Calu3 (cell line): Measurements from ENCODE around the gene PNPLA3. TPM values are rescaled to one million over a fixed set of nuclear protein-coding genes. Genes with fewer than 3 reads are reported as not detected.

Experiments used
- BruUV-seq: library from RNA; stranded (reverse); fragments of 400-500 nt; replicated peaks from 2 replicates; lab custom pipeline; 2021; lab: Mats Ljungman, UMichigan
- CTCF ChIA-PET: fragments of 300-600 bp; sonication (Branson Sonifier 250); formaldehyde crosslinking; loops from one replicate; lab custom pipeline; 2022; ENCODE audit warnings: antibody characterized with exemption; lab: Charles Lee
- DNase-seq: peaks from one replicate; pipeline ENCODE4 v3.0.0; 2022
- H3K27ac Mint-ChIP-seq: one replicate; pipeline ENCODE4 v1.8.0; 2022; ENCODE audit warnings: mixed read lengths; ENCODE audit not compliant: unreplicated experiment
- H3K27me3 Mint-ChIP-seq: one replicate; pipeline ENCODE4 v1.8.0; 2022; ENCODE audit warnings: mixed read lengths; ENCODE audit not compliant: unreplicated experiment
- H3K36me3 Mint-ChIP-seq: one replicate; pipeline ENCODE4 v1.8.0; 2022; ENCODE audit warnings: mild to moderate bottlenecking, moderate library complexity, mixed read lengths; ENCODE audit not compliant: insufficient read depth, unreplicated experiment
- H3K4me1 Mint-ChIP-seq: one replicate; pipeline ENCODE4 v1.8.0; 2022; ENCODE audit warnings: mild to moderate bottlenecking, low read depth, mixed read lengths; ENCODE audit not compliant: unreplicated experiment
- H3K4me3 Mint-ChIP-seq: one replicate; pipeline ENCODE4 v1.8.0; 2022; ENCODE audit warnings: mild to moderate bottlenecking, low read depth, moderate library complexity, mixed read lengths; ENCODE audit not compliant: unreplicated experiment
- H3K9me3 Mint-ChIP-seq: one replicate; pipeline ENCODE4 v1.8.0; 2022; ENCODE audit warnings: low read depth, mixed read lengths; ENCODE audit not compliant: unreplicated experiment
- CTCF ChIP-seq: fragments of 200-600 bp; IDR thresholded peaks from one replicate; pipeline ENCODE4 v1.8.0; 2022; ENCODE audit warnings: antibody characterized with exemption; ENCODE audit not compliant: unreplicated experiment
- intact Hi-C: fragments of 100-400 bp; cut with micrococcal nuclease; formaldehyde crosslinking; loops from one replicate; pipeline ENCODE4 v1.10.0; 2022; ENCODE audit not compliant: unreplicated experiment
- total RNA-seq: library from RNA; stranded (reverse); gene quantifications from 2 replicates; pipeline ENCODE4 v1.2.3, GENCODE V29; 2022

PNPLA3 gene
- total RNA-seq, 1 experiment from 2014 or later: 9.5 TPM

GRCh38 chr22:43923191-43923590 is 414 bp upstream of the PNPLA3 start:
- no TSS peak for BruUV-seq
- Mint-ChIP-seq H3K4me3 (peak overlapping the region; percentile 91), H3K4me1 (peaks cover 52% of the 10 kb centered on the region), H3K9me3 (no peaks in the 10 kb centered on the region), H3K27me3 (no peaks in the 10 kb centered on the region), H3K27ac (peak overlapping the region; percentile 27), H3K36me3 (peaks cover 31% of the 10 kb centered on the region)
- DNase-seq: no peak
- intact Hi-C loops: no loop called here
- TF ChIP-seq CTCF: no peak
- CTCF ChIA-PET: interaction anchor here (0.8 to 1.0 kb wide), 3 partner anchors 9 to 40 kb away, joined by 3 to 5 read pairs (median 4); no protein-coding TSS in a partner anchor

- Mint-ChIP-seq H3K9me3 (no peaks in the 10 kb centered on the region), H3K4me3 (peak overlapping the region; percentile 91)
- CTCF ChIA-PET: no interaction called here
Measured at GRCh38 chr22:43924877-43925276, 1.3 kb downstream of the PNPLA3 start.

GRCh38 chr22:43925433-43926348 is 2.1 kb downstream of the PNPLA3 start:
- BruUV-seq: TSS peak; percentile 43
- CTCF ChIA-PET: interaction anchor here (1.4 kb wide), 1 partner anchor 44 kb away, joined by 4 read pairs; no protein-coding TSS in a partner anchor
- Mint-ChIP-seq H3K4me1 (peaks cover 39% of the 10 kb centered on the region), H3K9me3 (no peaks in the 10 kb centered on the region), H3K27me3 (no peaks in the 10 kb centered on the region), H3K4me3 (peak overlapping the region; percentile 91), H3K27ac (no peak overlapping the region), H3K36me3 (peaks cover 34% of the 10 kb centered on the region)
- intact Hi-C loops: no loop called here
- no peak for DNase-seq
- TF ChIP-seq CTCF: no peak

More at GRCh38 chr22:43924877-43925276, 1.3 kb downstream of the PNPLA3 start:
- BruUV-seq: no TSS peak
- TF ChIP-seq CTCF: no peak
- intact Hi-C loops: no loop called here
- DNase-seq: no peak
- Mint-ChIP-seq H3K27ac (peak overlapping the region; percentile 60), H3K4me1 (peaks cover 42% of the 10 kb centered on the region), H3K36me3 (peaks cover 31% of the 10 kb centered on the region), H3K27me3 (no peaks in the 10 kb centered on the region)

GRCh38 chr22:43926349-43926710 is 2.7 kb downstream of the PNPLA3 start:
- DNase-seq: no peak
- BruUV-seq: no TSS peak
- Mint-ChIP-seq H3K27me3 (no peaks in the 10 kb centered on the region), H3K4me3 (no peak overlapping the region), H3K27ac (no peak overlapping the region), H3K36me3 (peaks cover 36% of the 10 kb centered on the region), H3K4me1 (peaks cover 32% of the 10 kb centered on the region), H3K9me3 (no peaks in the 10 kb centered on the region)
- CTCF ChIA-PET: interaction anchor here (1.4 kb wide), 1 partner anchor 45 kb away, joined by 4 read pairs; no protein-coding TSS in a partner anchor
- intact Hi-C loops: no loop called here
- no peak for TF ChIP-seq CTCF
